ENCODE measurements around the gene SLC35A2. TPM values are rescaled to one million over a fixed set of nuclear protein-coding genes. Genes with fewer than 3 reads are reported as not detected.

Gene SLC35A2
- 58.8 and 61.4 TPM in 2 replicates for total RNA-seq (2022)
- percentile 65 among the genes with signal in this experiment for Bru-seq, nascent RNA
- BruChase-seq, experiment 1, labeled RNA remaining after a 2-hour chase: percentile 85 among the genes with signal in this experiment
- percentile 93 among the genes with signal in this experiment for BruChase-seq, experiment 2, labeled RNA remaining after a 6-hour chase
- long read RNA-seq, transcript SLC35A2-202 (3 exons, 903 nt): minor isoform, 6 of 95 reads
- long read RNA-seq, transcript SLC35A2-207 (4 exons, 1,739 nt): minor isoform, 8 of 95 reads
- long read RNA-seq, transcript SLC35A2-204 (4 exons, 3,047 nt): major isoform, 60 of 95 reads
- long read RNA-seq, partial matches to known transcripts: 6 of 95 reads
- long read RNA-seq, other reads (novel, unspliced or antisense): 12 of 95 reads

DNA sequence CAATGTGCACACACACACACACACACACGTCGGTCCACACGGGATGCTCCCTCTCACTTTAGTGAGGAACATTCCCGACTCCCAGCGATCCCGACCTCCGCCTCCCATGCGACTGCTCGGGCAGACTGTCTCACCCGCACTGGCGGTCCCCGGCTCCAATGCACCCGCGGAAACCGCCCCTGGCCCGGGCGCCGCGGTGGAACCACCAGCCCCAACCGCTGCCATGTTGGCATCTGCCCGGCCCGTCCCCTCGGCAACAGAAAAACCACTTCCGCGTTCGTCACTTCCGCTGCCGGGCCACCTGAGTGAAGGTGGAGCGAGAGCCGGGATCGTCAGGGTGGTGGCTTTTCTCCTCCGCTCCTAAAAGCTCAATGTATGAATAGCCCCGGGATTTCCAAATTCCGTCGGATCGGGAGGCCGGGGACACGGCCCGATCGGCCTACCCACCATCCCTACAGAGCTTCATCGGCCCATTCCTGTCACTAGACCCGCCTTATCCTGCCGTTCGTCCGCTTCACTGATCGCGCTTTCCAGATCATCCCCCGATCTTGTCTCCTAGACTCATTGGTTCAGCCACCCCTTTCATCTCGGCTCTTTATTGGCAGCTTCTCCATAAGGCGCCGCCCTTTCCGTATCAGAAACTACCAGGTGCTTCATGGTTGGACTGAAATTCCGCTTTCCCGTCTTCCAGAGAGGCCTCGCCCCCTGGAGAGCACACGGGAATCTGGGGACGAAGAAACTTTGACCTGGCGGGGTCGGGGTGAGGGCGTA, at the start of gene SLC35A2:
Gene SLC35A2, minus strand, starts transcription at position 235 of the 771 bp plus-strand sequence. Its CDS starts 10 bp downstream, at position 225.
- Mint-ChIP-seq H3K27ac (ENCODE audit: unreplicated experiment) (peak within 1 kb of the TSS; percentile 100), H3K4me3 (ENCODE audit: unreplicated experiment) (peak within 1 kb of the TSS; percentile 95), H3K36me3 (ENCODE audit: insufficient read depth, unreplicated experiment) (peaks cover 33% of the 10 kb centered on the region), H3K27me3 (ENCODE audit: insufficient read depth, unreplicated experiment) (no peaks in the 10 kb centered on the region), H3K4me1 (ENCODE audit: low read depth, unreplicated experiment) (peaks cover 21% of the 10 kb centered on the region), H3K9me3 (ENCODE audit: unreplicated experiment) (no peaks in the 10 kb centered on the region)
- CTCF ChIA-PET: interaction anchor here (1.0 to 1.5 kb wide), 6 partner anchors 14 to 244 kb away, joined by 3 to 4 read pairs (median 4); partner anchors contain the start of genes PQBP1 and TIMM17B
- TF ChIP-seq, protein P1, sequence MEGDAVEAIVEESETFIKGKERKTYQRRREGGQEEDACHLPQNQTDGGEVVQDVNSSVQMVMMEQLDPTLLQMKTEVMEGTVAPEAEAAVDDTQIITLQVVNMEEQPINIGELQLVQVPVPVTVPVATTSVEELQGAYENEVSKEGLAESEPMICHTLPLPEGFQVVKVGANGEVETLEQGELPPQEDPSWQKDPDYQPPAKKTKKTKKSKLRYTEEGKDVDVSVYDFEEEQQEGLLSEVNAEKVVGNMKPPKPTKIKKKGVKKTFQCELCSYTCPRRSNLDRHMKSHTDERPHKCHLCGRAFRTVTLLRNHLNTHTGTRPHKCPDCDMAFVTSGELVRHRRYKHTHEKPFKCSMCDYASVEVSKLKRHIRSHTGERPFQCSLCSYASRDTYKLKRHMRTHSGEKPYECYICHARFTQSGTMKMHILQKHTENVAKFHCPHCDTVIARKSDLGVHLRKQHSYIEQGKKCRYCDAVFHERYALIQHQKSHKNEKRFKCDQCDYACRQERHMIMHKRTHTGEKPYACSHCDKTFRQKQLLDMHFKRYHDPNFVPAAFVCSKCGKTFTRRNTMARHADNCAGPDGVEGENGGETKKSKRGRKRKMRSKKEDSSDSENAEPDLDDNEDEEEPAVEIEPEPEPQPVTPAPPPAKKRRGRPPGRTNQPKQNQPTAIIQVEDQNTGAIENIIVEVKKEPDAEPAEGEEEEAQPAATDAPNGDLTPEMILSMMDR (IDR thresholded peaks at IDR 0.05; ENCODE audit: insufficient read depth in 1 of 2, low read depth in 1 of 2, low read length in 1 of 2, severe bottlenecking in 1 of 2, unreplicated experiment in 1 of 2): no peak
- POLR2A ChIA-PET: interaction anchor here (0.6 to 1.6 kb wide), 11 partner anchors 9 to 1261 kb away, joined by 3 to 24 read pairs (median 4); partner anchors contain the start of genes ELK1, HDAC6, PQBP1 and TIMM17B
- Histone ChIP-seq H3K36me3 (ENCODE audit: control insufficient read depth, insufficient read depth, low read length) (no peaks in the 10 kb centered on the region; the same call in 1 of the 2 replicates), H3K4me3 (ENCODE audit: low read depth, low read length) (peak within 1 kb of the TSS; percentile 87), H3K9me3 (no peaks in the 10 kb centered on the region), H3K27me3 (replicated peaks; ENCODE audit: control insufficient read depth, insufficient read depth, low read length) (no peaks in the 10 kb centered on the region), H3K4me1 (0 out of 2 replicates have a peak, but pooled peaks cover 7% of the 10 kb centered on the region)
- intact Hi-C loops (cut with micrococcal nuclease; ENCODE audit: unreplicated experiment): loop anchor here (1.0 to 2.0 kb wide), 2 partner anchors 13 to 57 kb away; no protein-coding TSS in a partner anchor
- no TSS peak for BruUV-seq (replicated peaks)
- DNase-seq: peak; percentile 86 to 91

DNA sequence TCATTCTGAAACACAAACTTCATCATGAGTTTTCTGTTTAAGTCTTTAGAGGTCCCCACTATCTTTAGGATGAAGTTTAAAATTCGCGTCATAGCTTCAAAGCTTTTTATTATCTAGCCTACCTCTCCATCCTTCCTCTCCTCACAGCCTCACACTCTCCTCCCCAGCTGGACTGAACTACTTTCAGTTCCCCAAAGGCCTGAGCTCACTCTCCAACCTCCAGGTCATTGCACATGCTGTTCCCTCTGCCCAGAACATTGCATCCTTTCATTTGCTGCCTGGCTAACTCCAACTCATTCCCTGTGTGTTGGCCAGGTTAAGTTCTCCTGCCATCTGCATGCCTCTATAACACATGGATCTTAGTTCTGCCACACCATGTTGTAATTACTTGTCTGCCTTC, 48.8 kb upstream of the SLC35A2 start:
- POLR2A ChIA-PET: no interaction called here
- no TSS peak for BruUV-seq (replicated peaks)
- H3K27me3 ChIP-seq (replicated peaks; ENCODE audit: control insufficient read depth, insufficient read depth, low read length): no peaks in the 10 kb centered on the region
- Mint-ChIP-seq H3K36me3 (ENCODE audit: insufficient read depth, unreplicated experiment) (peaks cover 11% of the 10 kb centered on the region), H3K4me1 (ENCODE audit: low read depth, unreplicated experiment) (peaks cover 15% of the 10 kb centered on the region), H3K27me3 (ENCODE audit: insufficient read depth, unreplicated experiment) (no peaks in the 10 kb centered on the region), H3K27ac (ENCODE audit: unreplicated experiment) (no peak overlapping the region), H3K4me3 (ENCODE audit: unreplicated experiment) (peak overlapping the region; percentile 17), H3K9me3 (ENCODE audit: unreplicated experiment) (no peaks in the 10 kb centered on the region)
- H3K9me3 ChIP-seq: no peaks in the 10 kb centered on the region
- intact Hi-C loops (cut with micrococcal nuclease; ENCODE audit: unreplicated experiment): no loop called here
- no peaks in the 10 kb centered on the region for H3K36me3 ChIP-seq (ENCODE audit: control insufficient read depth, insufficient read depth, low read length)
- no peak for DNase-seq
- TF ChIP-seq, protein P1 (IDR thresholded peaks at IDR 0.05; ENCODE audit: insufficient read depth in 1 of 2, low read depth in 1 of 2, low read length in 1 of 2, severe bottlenecking in 1 of 2, unreplicated experiment in 1 of 2): no peak
- H3K4me3 ChIP-seq (ENCODE audit: low read depth, low read length): no peak overlapping the region
- H3K4me1 ChIP-seq: no peaks in the 10 kb centered on the region
- CTCF ChIA-PET: no interaction called here

GRCh38 chrX:48958635-48959094, 47.2 kb upstream of the SLC35A2 start:
- no peaks in the 10 kb centered on the region for H3K9me3 Mint-ChIP-seq (ENCODE audit: unreplicated experiment)
- no peaks in the 10 kb centered on the region for H3K27me3 Mint-ChIP-seq (ENCODE audit: insufficient read depth, unreplicated experiment)
- CTCF ChIA-PET: interaction anchor here (0.6 to 1.1 kb wide), 7 partner anchors 11 to 950 kb away, joined by 3 to 5 read pairs (median 3); partner anchors contain the start of gene GRIPAP1
- peak in 1 of 2 experiments; percentile 33 for DNase-seq
- peaks cover 15% of the 10 kb centered on the region for H3K4me1 Mint-ChIP-seq (ENCODE audit: low read depth, unreplicated experiment)
- POLR2A ChIA-PET: interaction anchor here (0.6 to 1.1 kb wide), 13 partner anchors 41 to 1077 kb away, joined by 3 to 22 read pairs (median 5); partner anchors contain the start of genes GRIPAP1, HDAC6, PLP2 and PQBP1
- H3K4me3 Mint-ChIP-seq (ENCODE audit: unreplicated experiment): peak overlapping the region; percentile 98
- intact Hi-C loops (cut with micrococcal nuclease; ENCODE audit: unreplicated experiment): loop anchor here (2.0 kb wide), 1 partner anchor 84 kb away; the partner anchor contains the start of gene TFE3
- Histone ChIP-seq H3K9me3 (no peaks in the 10 kb centered on the region), H3K36me3 (ENCODE audit: control insufficient read depth, insufficient read depth, low read length) (no peaks in the 10 kb centered on the region; the same call in 1 of the 2 replicates), H3K4me1 (no peaks in the 10 kb centered on the region), H3K4me3 (ENCODE audit: low read depth, low read length) (peak overlapping the region; percentile 44), H3K27me3 (replicated peaks; ENCODE audit: control insufficient read depth, insufficient read depth, low read length) (no peaks in the 10 kb centered on the region)
- TSS peak; percentile 67 for BruUV-seq (replicated peaks)
- TF ChIP-seq, protein P1 (IDR thresholded peaks at IDR 0.05; ENCODE audit: insufficient read depth in 1 of 2, low read depth in 1 of 2, low read length in 1 of 2, severe bottlenecking in 1 of 2, unreplicated experiment in 1 of 2): no peak
- peaks cover 11% of the 10 kb centered on the region for H3K36me3 Mint-ChIP-seq (ENCODE audit: insufficient read depth, unreplicated experiment)
- H3K27ac Mint-ChIP-seq (ENCODE audit: unreplicated experiment): peak overlapping the region; percentile 100

Measured in Caco-2 (cell line).